Measurements from ENCODE around the gene NOSTRIN.
A peak's percentile ranks its signal among the peaks of the same experiment; 100 is the strongest.

NOSTRIN gene

GRCh38 chr2:168814046-168814445, 11.6 kb downstream of the NOSTRIN start:
- TF ChIP-seq CTCF (IDR thresholded peaks at IDR 0.05; ENCODE audit: low read depth, low read length) = no peak
- DNase-seq (ENCODE audit: extremely low read depth, low read depth) = no peak

GRCh38 chr2:168814939-168815907, 12.8 kb downstream of the NOSTRIN start:
- DNase-seq (ENCODE audit: extremely low read depth, low read depth) = no peak
- TF ChIP-seq CTCF (IDR thresholded peaks at IDR 0.05; ENCODE audit: low read depth, low read length) = no peak

- no peak for TF ChIP-seq CTCF (IDR thresholded peaks at IDR 0.05; ENCODE audit: low read depth, low read length)
- peak; percentile 54 for DNase-seq (ENCODE audit: extremely low read depth, low read depth)
Observed at GRCh38 chr2:168816369-168816768, 13.9 kb downstream of the NOSTRIN start.

GRCh38 chr2:168819050-168819715, 16.7 kb downstream of the NOSTRIN start:
- no peak for DNase-seq (ENCODE audit: extremely low read depth, low read depth)
- TF ChIP-seq CTCF (IDR thresholded peaks at IDR 0.05; ENCODE audit: low read depth, low read length) = no peak

GRCh38 chr2:168819829-168820489, 17.5 kb downstream of the NOSTRIN start:
- DNase-seq (ENCODE audit: extremely low read depth, low read depth) = no peak
- no peak for TF ChIP-seq CTCF (IDR thresholded peaks at IDR 0.05; ENCODE audit: low read depth, low read length)

- TF ChIP-seq CTCF (IDR thresholded peaks at IDR 0.05; ENCODE audit: low read depth, low read length) = no peak
- no peak for DNase-seq (ENCODE audit: extremely low read depth, low read depth)
Observed at GRCh38 chr2:168821577-168821976, 19.1 kb downstream of the NOSTRIN start.

Measured in AG09319 (cell line).